Measurements from ENCODE around the gene SNU13. TPM values are rescaled to one million over a fixed set of nuclear protein-coding genes. Genes with fewer than 3 reads are reported as not detected.
"Not testable (repeated sequence)": the region's sequence is repeated elsewhere in the genome, so short reads cannot be mapped to it uniquely, and the experiment has no call there.

Gene SNU13
- total RNA-seq, 2 donors from 2014 or later: 150 to 161 TPM

- H3K9me3 ChIP-seq: no peaks in the 10 kb centered on the region
- intact Hi-C loops (cut with DNase I): no loop called here
- no peak overlapping the region for H3K27ac ChIP-seq
- no peak for TF ChIP-seq CTCF (IDR thresholded peaks at IDR 0.05)
- no peak for TF ChIP-seq POLR2AphosphoS5 (IDR thresholded peaks at IDR 0.05)
- TF ChIP-seq POLR2A (IDR thresholded peaks at IDR 0.05): no peak
- no peak for DNase-seq (ENCODE audit: low spot score)
- H3K4me3 ChIP-seq: no peak overlapping the region
- no peaks in the 10 kb centered on the region for H3K4me1 ChIP-seq (replicated peaks)
- H3K36me3 ChIP-seq: peaks cover 0 to 8% of the 10 kb centered on the region in 2 donors
- 88% methylated on average over 5 of the region's 5 CpGs for WGBS
- H3K27me3 ChIP-seq (replicated peaks; ENCODE audit: insufficient read depth): no peaks in the 10 kb centered on the region
These were observed 50.5 kb downstream of the SNU13 start for GRCh38 chr22:41638124-41638523.

GRCh38 chr22:41637623-41638022 is 51.0 kb downstream of the SNU13 start:
- 96% methylated on average over 8 of the region's 8 CpGs for WGBS
- H3K4me3 ChIP-seq; H3K27me3 ChIP-seq (replicated peaks; ENCODE audit: insufficient read depth); H3K4me1 ChIP-seq (replicated peaks); DNase-seq (ENCODE audit: low spot score); H3K27ac ChIP-seq; intact Hi-C loops (cut with DNase I); H3K9me3 ChIP-seq; H3K36me3 ChIP-seq: not testable (repeated sequence)

DNA sequence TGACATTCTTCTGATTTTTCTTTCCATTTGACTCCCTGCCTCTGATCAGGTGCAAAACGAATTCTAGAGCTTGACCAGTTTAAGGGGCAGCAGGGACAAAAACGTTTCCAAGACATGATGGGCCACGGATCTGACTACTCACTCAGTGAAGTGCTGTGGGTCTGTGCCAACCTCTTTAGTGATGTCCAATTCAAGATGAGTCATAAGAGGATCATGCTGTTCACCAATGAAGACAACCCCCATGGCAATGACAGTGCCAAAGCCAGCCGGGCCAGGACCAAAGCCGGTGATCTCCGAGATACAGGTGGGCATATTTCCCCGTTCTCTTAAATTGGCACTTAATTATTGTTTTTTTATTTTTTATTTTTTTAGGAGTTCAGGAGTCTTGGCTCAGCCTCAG is 52.2 kb downstream of the SNU13 start:
- Histone ChIP-seq H3K27ac (no peak overlapping the region), H3K4me1 (replicated peaks) (no peaks in the 10 kb centered on the region), H3K4me3 (no peak overlapping the region), H3K36me3 (peaks cover 0 to 2% of the 10 kb centered on the region in 2 donors), H3K9me3 (no peaks in the 10 kb centered on the region), H3K27me3 (replicated peaks; ENCODE audit: insufficient read depth) (no peaks in the 10 kb centered on the region)
- peak; percentile 6 for DNase-seq (ENCODE audit: low spot score)
- 46% methylated on average over 7 of the region's 7 CpGs for WGBS
- TF ChIP-seq POLR2AphosphoS5 (IDR thresholded peaks at IDR 0.05) (no peak), CTCF (IDR thresholded peaks at IDR 0.05) (no peak), POLR2A (IDR thresholded peaks at IDR 0.05) (no peak)
- intact Hi-C loops (cut with DNase I): no loop called here

- H3K9me3 ChIP-seq; intact Hi-C loops (cut with DNase I); H3K4me3 ChIP-seq; H3K27me3 ChIP-seq (replicated peaks; ENCODE audit: insufficient read depth); H3K36me3 ChIP-seq; H3K27ac ChIP-seq; DNase-seq (ENCODE audit: low spot score); H3K4me1 ChIP-seq (replicated peaks): not testable (repeated sequence)
- 92% methylated on average over 8 of the region's 8 CpGs for WGBS
These were observed 54.1 kb downstream of the SNU13 start for GRCh38 chr22:41634610-41635009.

DNA sequence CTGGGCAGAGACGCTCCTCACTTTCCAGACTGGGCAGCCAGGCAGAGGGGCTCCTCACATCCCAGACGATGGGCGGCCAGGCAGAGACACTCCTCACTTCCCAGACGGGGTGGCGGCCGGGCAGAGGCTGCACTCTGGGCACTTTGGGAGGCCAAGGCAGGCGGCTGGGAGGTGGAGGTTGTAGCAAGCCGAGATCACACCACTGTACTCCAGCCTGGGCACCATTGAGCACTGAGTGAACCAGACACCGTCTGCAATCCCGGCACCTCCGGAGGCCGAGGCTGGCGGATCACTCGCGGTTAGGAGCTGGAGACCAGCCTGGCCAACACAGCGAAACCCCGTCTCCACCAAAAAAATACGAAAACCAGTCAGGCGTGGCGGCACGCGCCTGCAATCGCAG is 57.1 kb downstream of the SNU13 start:
- H3K27me3 ChIP-seq (replicated peaks; ENCODE audit: insufficient read depth); H3K4me1 ChIP-seq (replicated peaks); intact Hi-C loops (cut with DNase I); H3K27ac ChIP-seq; H3K36me3 ChIP-seq; H3K9me3 ChIP-seq; H3K4me3 ChIP-seq; DNase-seq (ENCODE audit: low spot score): not testable (repeated sequence)
- 100% methylated on average over 4 of the region's 23 CpGs for WGBS

- H3K36me3 ChIP-seq; H3K27ac ChIP-seq; H3K4me1 ChIP-seq (replicated peaks); H3K9me3 ChIP-seq; H3K27me3 ChIP-seq (replicated peaks; ENCODE audit: insufficient read depth); H3K4me3 ChIP-seq; intact Hi-C loops (cut with DNase I); DNase-seq (ENCODE audit: low spot score): not testable (repeated sequence)
- 98% methylated on average over 11 of the region's 28 CpGs for WGBS
These were observed 57.6 kb downstream of the SNU13 start for GRCh38 chr22:41631115-41631514.

GRCh38 chr22:41625577-41625976 is 63.1 kb downstream of the SNU13 start:
- 94% methylated on average over 7 of the region's 7 CpGs for WGBS
- peaks cover 0 to 16% of the 10 kb centered on the region in 2 donors for H3K36me3 ChIP-seq

More at GRCh38 chr22:41625577-41625976, 63.1 kb downstream of the SNU13 start:
- Histone ChIP-seq H3K9me3 (no peaks in the 10 kb centered on the region), H3K4me1 (replicated peaks) (peaks cover 5% of the 10 kb centered on the region), H3K4me3 (no peak overlapping the region), H3K27me3 (replicated peaks; ENCODE audit: insufficient read depth) (no peaks in the 10 kb centered on the region), H3K27ac (no peak overlapping the region)
- intact Hi-C loops (cut with DNase I): no loop called here
- no peak for TF ChIP-seq POLR2A (IDR thresholded peaks at IDR 0.05)
- no peak for TF ChIP-seq POLR2AphosphoS5 (IDR thresholded peaks at IDR 0.05)
- TF ChIP-seq CTCF (IDR thresholded peaks at IDR 0.05): no peak
- no peak for DNase-seq (ENCODE audit: low spot score)

Small RNA genes within 50 kb of the gene (small RNA-seq; reads per million reads assigned to genes)
- gene HMGN2P10: 0 reads per million in 2 donors
- 0 reads per million in 2 donors for gene RF00019
- 0 reads per million in 2 donors for gene RNU6-476P
- gene RNU6ATAC22P: 0 reads per million in 2 donors

Other genes starting within 250 kb of the SNU13 start
- 10 to 100 TPM; 56.7 to 80.8 TPM for gene TOB2, start 242.1 kb downstream of the SNU13 start, total RNA-seq
- gene PHF5A, start 220.2 kb downstream of the SNU13 start, total RNA-seq: 10 to 100 TPM; 35.8 to 40.2 TPM
- 100 to 1,000 TPM; 100 to 177 TPM for gene ACO2, start 219.8 kb downstream of the SNU13 start, total RNA-seq
- 10 to 100 TPM; 27.8 to 29.1 TPM for gene POLR3H, start 144.4 kb downstream of the SNU13 start, total RNA-seq
- gene CSDC2, start 127.9 kb downstream of the SNU13 start, total RNA-seq: 10 to 100 TPM in 1 of 2 donors, 1 to 10 TPM in 1; 7.2 to 93.6 TPM
- gene PMM1, start 99.0 kb downstream of the SNU13 start, total RNA-seq: 10 to 100 TPM; 49.0 to 58.6 TPM
- gene DESI1, start 67.8 kb downstream of the SNU13 start, total RNA-seq: 10 to 100 TPM; 16.0 to 22.9 TPM
- 100 to 1,000 TPM; 247 to 254 TPM for gene XRCC6, start 67.6 kb downstream of the SNU13 start, total RNA-seq
- 1 to 10 TPM in 1 of 2 donors, not detected in 1; 7.4 TPM for gene MEI1, start 10.6 kb upstream of the SNU13 start, total RNA-seq
- 10 to 100 TPM; 12.0 to 20.7 TPM for gene CCDC134, start 111.8 kb upstream of the SNU13 start, total RNA-seq
- gene SREBF2, start 144.2 kb upstream of the SNU13 start, total RNA-seq: 100 to 1,000 TPM in 1 of 2 donors, 10 to 100 TPM in 1; 62.7 to 128 TPM
- gene SHISA8, start 226.2 kb upstream of the SNU13 start, total RNA-seq: not detected
- gene TNFRSF13C, start 237.9 kb upstream of the SNU13 start, total RNA-seq: under 1 TPM; 0.17 to 0.36 TPM

All from prostate gland (tissue), 2 donors.